PC-3 (cell line): ENCODE measurements around the gene NDUFA5. TPM values are rescaled to one million over a fixed set of nuclear protein-coding genes. Genes with fewer than 3 reads are reported as not detected.

Source experiments
- ATAC-seq: fragments of 200-7000 bp; cut with Tn5 transposase; 2 replicates; pipeline ENCODE4 v1.9.1; 2020; ENCODE audit warnings: mild to moderate bottlenecking, moderate library complexity
- Bru-seq: library from RNA; stranded (reverse); fragments of 400-500 nt; gene quantifications from one replicate; lab custom pipeline; 2021; lab: Mats Ljungman, UMichigan
- BruChase-seq, 2 experiments: library from RNA; stranded (reverse); fragments of 400-500 nt; gene quantifications; one replicate each; lab custom pipeline; 2021; lab: Mats Ljungman, UMichigan
- BruUV-seq: library from RNA; stranded (reverse); fragments of 400-500 nt; replicated peaks from 2 replicates; lab custom pipeline; 2021; lab: Mats Ljungman, UMichigan
- CTCF ChIA-PET: fragments of 300-600 bp; sonication (Branson Sonifier 250); formaldehyde crosslinking; loops from one replicate; lab custom pipeline; 2022; ENCODE audit warnings: antibody characterized with exemption; lab: Charles Lee
- POLR2A ChIA-PET: fragments of 300-600 bp; sonication (Branson Sonifier 250); formaldehyde crosslinking; loops from one replicate; lab custom pipeline; 2022; ENCODE audit warnings: antibody characterized with exemption; ENCODE audit not compliant: unreplicated experiment; lab: Charles Lee
- DNase-seq: peaks from one replicate; pipeline ENCODE4 v3.0.0-alpha.2; 2015
- H2AFZ ChIP-seq: fragments of 300-600 bp; sonication (generic); 2 replicates; pipeline ENCODE4 v1.6.0; 2016; ENCODE audit warnings: antibody characterized with exemption, low read length
- H3F3A ChIP-seq: fragments of 300-600 bp; sonication (generic); one replicate; pipeline ENCODE4 v1.6.0; 2017; ENCODE audit warnings: antibody characterized with exemption, low read length, control low read depth, mild to moderate bottlenecking; ENCODE audit not compliant: unreplicated experiment
- H3K27ac ChIP-seq: fragments of 300-600 bp; sonication (generic); 2 replicates; pipeline ENCODE4 v1.5.1; 2016; ENCODE audit warnings: mild to moderate bottlenecking, low read length
- H3K27me3 ChIP-seq: fragments of 300-600 bp; sonication (generic); 2 replicates; pipeline ENCODE4 v1.6.1; 2016; ENCODE audit warnings: low read length, mixed read lengths
- H3K36me3 ChIP-seq: fragments of 300-600 bp; sonication (generic); 2 replicates; pipeline ENCODE4 v1.6.1; 2016; ENCODE audit warnings: low read depth, mixed run types, low read length, mixed read lengths
- H3K4me1 ChIP-seq: fragments of 300-600 bp; sonication (generic); 2 replicates; pipeline ENCODE4 v1.5.1; 2016; ENCODE audit warnings: low read length; ENCODE audit not compliant: insufficient read depth
- H3K4me2 ChIP-seq: fragments of 300-600 bp; sonication (generic); 2 replicates; pipeline ENCODE4 v1.6.0; 2016; ENCODE audit warnings: low read length
- H3K4me3 ChIP-seq: fragments of 300-600 bp; sonication (generic); 2 replicates; pipeline ENCODE4 v1.5.1; 2016; ENCODE audit warnings: mild to moderate bottlenecking, low read length, mixed read lengths
- H3K79me2 ChIP-seq: fragments of 300-600 bp; sonication (generic); 2 replicates; pipeline ENCODE4 v1.6.1; 2017; ENCODE audit warnings: low read length, mixed read lengths
- H3K9ac ChIP-seq: fragments of 300-600 bp; sonication (generic); 2 replicates; pipeline ENCODE4 v1.6.0; 2016; ENCODE audit warnings: mild to moderate bottlenecking, low read length
- H3K9me2 ChIP-seq: fragments of 300-600 bp; sonication (generic); replicated peaks from 2 replicates; pipeline ENCODE4 v1.6.1; 2016; ENCODE audit warnings: mixed run types, low read length, mixed read lengths
- H3K9me3 ChIP-seq: fragments of 300-600 bp; sonication (generic); 2 replicates; pipeline ENCODE4 v1.6.1; 2016; ENCODE audit warnings: low read length, mixed read lengths
- H4K20me1 ChIP-seq: fragments of 300-600 bp; sonication (generic); 2 replicates; pipeline ENCODE4 v1.6.1; 2016; ENCODE audit warnings: low read length, mixed read lengths
- EZH2 ChIP-seq: fragments of 300-600 bp; sonication (generic); IDR thresholded peaks from one replicate; pipeline ENCODE4 v1.6.1; 2017; ENCODE audit warnings: antibody characterized with exemption, mild to moderate bottlenecking, low read length; ENCODE audit not compliant: unreplicated experiment
- EZH2phosphoT487 ChIP-seq: fragments of 300-600 bp; sonication (generic); IDR thresholded peaks from 2 replicates; pipeline ENCODE4 v1.6.1; 2018; ENCODE audit warnings: mild to moderate bottlenecking, antibody characterized with exemption, low read length, borderline replicate concordance
- intact Hi-C: fragments of 100-400 bp; cut with micrococcal nuclease; formaldehyde crosslinking; loops from 2 replicates; pipeline ENCODE4 v1.9.0; 2023
- long read RNA-seq: library from polyadenylated mRNA; unstranded; transcript quantifications from one replicate; pipeline ENCODE4 v2.0.0, GENCODE V29; 2021; ENCODE audit not compliant: unreplicated experiment
- total RNA-seq: library from RNA; depleted of rRNA; stranded (reverse); fragments of >200 nt; gene quantifications from 2 replicates; pipeline ENCODE4 v1.2.3, GENCODE V29; 2014; rRNA removed
- TF ChIP-seq, protein P1 (sequence below): fragments of 300-600 bp; sonication (generic); conservative IDR thresholded peaks from 2 replicates; pipeline ENCODE4 v1.5.1; 2017; ENCODE audit warnings: antibody characterized with exemption, low read depth, mild to moderate bottlenecking, low read length

Gene NDUFA5
- 42.7 and 46.9 TPM in 2 replicates for total RNA-seq
- percentile 83 among the genes with signal in this experiment for Bru-seq, nascent RNA
- BruChase-seq, experiment 1, labeled RNA remaining after a 6-hour chase = percentile 80 among the genes with signal in this experiment
- BruChase-seq, experiment 2, labeled RNA remaining after a 2-hour chase = percentile 77 among the genes with signal in this experiment
- long read RNA-seq, transcript NDUFA5-202 (4 exons, 1,360 nt) = minor isoform, 12 of 154 reads
- long read RNA-seq, transcript NDUFA5-201 (5 exons, 1,901 nt) = major isoform, 122 of 154 reads
- long read RNA-seq, partial matches to known transcripts = 2 of 154 reads
- long read RNA-seq, other reads (novel, unspliced or antisense) = 7 of 154 reads

DNA sequence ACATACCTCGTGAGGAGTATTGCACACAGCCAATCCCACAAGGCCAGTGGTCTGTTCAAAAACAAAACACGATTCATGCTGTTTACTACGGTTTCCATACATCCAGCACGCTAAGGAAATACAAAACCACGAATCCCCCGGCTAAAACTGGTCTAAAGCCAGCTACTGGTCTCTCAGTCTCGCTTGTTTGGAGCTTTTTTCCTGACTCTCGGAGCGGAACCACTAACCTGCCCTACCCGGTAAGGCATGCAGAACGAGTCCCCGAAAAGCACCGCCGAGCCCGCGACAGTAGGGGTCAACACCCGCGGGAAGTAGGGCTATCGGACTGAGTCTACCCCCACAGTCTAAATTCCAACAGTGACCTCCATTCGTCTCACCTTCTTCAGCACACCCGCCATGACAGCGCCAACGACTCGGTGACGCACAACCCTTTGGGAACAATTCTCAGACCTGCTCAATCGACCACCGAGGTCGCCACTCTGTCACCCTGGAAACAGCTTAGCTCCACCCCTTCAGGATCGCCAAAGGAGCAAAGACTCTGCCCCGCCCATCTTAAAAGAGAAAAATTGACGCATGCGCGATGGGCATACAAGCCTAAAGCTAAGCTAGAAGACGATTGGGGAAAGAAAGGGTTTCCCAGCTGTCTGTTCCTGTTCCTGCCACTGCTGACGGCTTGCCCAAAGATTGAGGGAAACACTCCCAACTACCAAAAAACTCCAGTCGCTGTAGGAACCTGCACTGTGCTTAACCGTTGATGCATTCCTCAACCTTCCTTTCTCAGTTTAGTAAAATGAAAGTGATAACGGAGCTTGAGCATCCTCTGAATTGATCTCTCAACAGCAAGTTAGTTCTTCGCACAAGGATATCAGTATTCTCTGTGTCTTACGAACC lies at the start of gene NDUFA5:
Gene NDUFA5, minus strand, starts transcription at position 421 of the 891 bp plus-strand sequence. Its CDS starts 23 bp downstream, at position 398.
- no peaks in the 10 kb centered on the region for H4K20me1 ChIP-seq
- H2AFZ ChIP-seq = peak within 1 kb of the TSS; percentile 92
- peak within 1 kb of the TSS; percentile 92 for H3K4me3 ChIP-seq
- BruUV-seq = no TSS peak
- peak within 1 kb of the TSS; percentile 62 for H3K27ac ChIP-seq
- DNase-seq (peak; percentile 98), ATAC-seq (peak; percentile 98)
- H3K4me2 ChIP-seq = peak within 1 kb of the TSS; percentile 86
- TF ChIP-seq EZH2phosphoT487 (no peak), EZH2 (no peak)
- TF ChIP-seq, protein P1, sequence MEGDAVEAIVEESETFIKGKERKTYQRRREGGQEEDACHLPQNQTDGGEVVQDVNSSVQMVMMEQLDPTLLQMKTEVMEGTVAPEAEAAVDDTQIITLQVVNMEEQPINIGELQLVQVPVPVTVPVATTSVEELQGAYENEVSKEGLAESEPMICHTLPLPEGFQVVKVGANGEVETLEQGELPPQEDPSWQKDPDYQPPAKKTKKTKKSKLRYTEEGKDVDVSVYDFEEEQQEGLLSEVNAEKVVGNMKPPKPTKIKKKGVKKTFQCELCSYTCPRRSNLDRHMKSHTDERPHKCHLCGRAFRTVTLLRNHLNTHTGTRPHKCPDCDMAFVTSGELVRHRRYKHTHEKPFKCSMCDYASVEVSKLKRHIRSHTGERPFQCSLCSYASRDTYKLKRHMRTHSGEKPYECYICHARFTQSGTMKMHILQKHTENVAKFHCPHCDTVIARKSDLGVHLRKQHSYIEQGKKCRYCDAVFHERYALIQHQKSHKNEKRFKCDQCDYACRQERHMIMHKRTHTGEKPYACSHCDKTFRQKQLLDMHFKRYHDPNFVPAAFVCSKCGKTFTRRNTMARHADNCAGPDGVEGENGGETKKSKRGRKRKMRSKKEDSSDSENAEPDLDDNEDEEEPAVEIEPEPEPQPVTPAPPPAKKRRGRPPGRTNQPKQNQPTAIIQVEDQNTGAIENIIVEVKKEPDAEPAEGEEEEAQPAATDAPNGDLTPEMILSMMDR = no peak
- H3K4me1 ChIP-seq = 0 out of 2 replicates have a peak, but pooled peaks cover 5% of the 10 kb centered on the region
- H3K36me3 ChIP-seq = peaks cover 3% of the 10 kb centered on the region; the same call in 1 of the 2 replicates
- H3K9me2 ChIP-seq = no peaks in the 10 kb centered on the region
- peaks cover 38% of the 10 kb centered on the region for H3K79me2 ChIP-seq
- H3K9me3 ChIP-seq = no peaks in the 10 kb centered on the region
- H3K27me3 ChIP-seq = no peaks in the 10 kb centered on the region
- ChIA-PET CTCF (interaction anchor here (0.8 to 1.5 kb wide), 2 partner anchors 23 to 63 kb away, joined by 4 to 12 read pairs; partner anchors contain the start of gene IQUB), POLR2A (interaction anchor here (0.6 to 0.7 kb wide), 5 partner anchors 30 to 297 kb away, joined by 3 to 6 read pairs (median 5); no protein-coding TSS in a partner anchor)
- H3K9ac ChIP-seq = peak within 1 kb of the TSS; percentile 91
- intact Hi-C loops = loop anchor here (1.0 kb wide), 1 partner anchor 22 kb away; no protein-coding TSS in a partner anchor
- no peaks in the 10 kb centered on the region for H3F3A ChIP-seq

DNA sequence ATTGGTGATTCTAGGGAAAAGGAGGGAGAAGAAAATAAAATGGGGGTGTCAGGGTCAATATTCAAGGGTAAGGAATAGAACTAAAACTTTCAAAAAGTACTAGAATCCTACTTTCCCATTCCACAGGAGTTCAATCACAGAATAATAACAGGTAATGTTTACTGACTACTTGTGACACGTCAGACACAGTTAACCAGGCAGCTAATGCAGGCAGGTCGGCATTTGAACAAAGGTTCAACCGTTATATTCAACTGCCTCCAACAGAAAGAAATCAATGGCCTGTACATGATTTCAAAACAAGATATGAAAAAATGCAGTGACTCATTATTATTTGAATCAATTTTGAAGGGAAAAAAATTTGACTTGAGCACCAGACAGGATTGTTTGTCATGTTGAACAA lies 47.1 kb upstream of the NDUFA5 start:
- H3K36me3 ChIP-seq = no peaks in the 10 kb centered on the region
- H3K79me2 ChIP-seq = no peaks in the 10 kb centered on the region
- TF ChIP-seq EZH2phosphoT487 (no peak), EZH2 (no peak)
- TF ChIP-seq, protein P1 = no peak
- no peak overlapping the region for H3K9ac ChIP-seq
- ChIA-PET POLR2A (no interaction called here), CTCF (no interaction called here)
- no peak overlapping the region for H2AFZ ChIP-seq
- no peaks in the 10 kb centered on the region for H3K27me3 ChIP-seq
- no peaks in the 10 kb centered on the region for H3K9me3 ChIP-seq
- no peak overlapping the region for H3K27ac ChIP-seq
- peak; percentile 5 for DNase-seq
- no TSS peak for BruUV-seq
- H4K20me1 ChIP-seq = no peaks in the 10 kb centered on the region
- H3K9me2 ChIP-seq = no peaks in the 10 kb centered on the region
- ATAC-seq = no peak
- intact Hi-C loops = no loop called here
- H3K4me2 ChIP-seq = no peak overlapping the region
- H3F3A ChIP-seq = no peaks in the 10 kb centered on the region
- no peak overlapping the region for H3K4me3 ChIP-seq
- no peaks in the 10 kb centered on the region for H3K4me1 ChIP-seq
